Measurements from ENCODE around the gene CTCFL.

CTCFL gene, protein sequence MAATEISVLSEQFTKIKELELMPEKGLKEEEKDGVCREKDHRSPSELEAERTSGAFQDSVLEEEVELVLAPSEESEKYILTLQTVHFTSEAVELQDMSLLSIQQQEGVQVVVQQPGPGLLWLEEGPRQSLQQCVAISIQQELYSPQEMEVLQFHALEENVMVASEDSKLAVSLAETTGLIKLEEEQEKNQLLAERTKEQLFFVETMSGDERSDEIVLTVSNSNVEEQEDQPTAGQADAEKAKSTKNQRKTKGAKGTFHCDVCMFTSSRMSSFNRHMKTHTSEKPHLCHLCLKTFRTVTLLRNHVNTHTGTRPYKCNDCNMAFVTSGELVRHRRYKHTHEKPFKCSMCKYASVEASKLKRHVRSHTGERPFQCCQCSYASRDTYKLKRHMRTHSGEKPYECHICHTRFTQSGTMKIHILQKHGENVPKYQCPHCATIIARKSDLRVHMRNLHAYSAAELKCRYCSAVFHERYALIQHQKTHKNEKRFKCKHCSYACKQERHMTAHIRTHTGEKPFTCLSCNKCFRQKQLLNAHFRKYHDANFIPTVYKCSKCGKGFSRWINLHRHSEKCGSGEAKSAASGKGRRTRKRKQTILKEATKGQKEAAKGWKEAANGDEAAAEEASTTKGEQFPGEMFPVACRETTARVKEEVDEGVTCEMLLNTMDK

DNA sequence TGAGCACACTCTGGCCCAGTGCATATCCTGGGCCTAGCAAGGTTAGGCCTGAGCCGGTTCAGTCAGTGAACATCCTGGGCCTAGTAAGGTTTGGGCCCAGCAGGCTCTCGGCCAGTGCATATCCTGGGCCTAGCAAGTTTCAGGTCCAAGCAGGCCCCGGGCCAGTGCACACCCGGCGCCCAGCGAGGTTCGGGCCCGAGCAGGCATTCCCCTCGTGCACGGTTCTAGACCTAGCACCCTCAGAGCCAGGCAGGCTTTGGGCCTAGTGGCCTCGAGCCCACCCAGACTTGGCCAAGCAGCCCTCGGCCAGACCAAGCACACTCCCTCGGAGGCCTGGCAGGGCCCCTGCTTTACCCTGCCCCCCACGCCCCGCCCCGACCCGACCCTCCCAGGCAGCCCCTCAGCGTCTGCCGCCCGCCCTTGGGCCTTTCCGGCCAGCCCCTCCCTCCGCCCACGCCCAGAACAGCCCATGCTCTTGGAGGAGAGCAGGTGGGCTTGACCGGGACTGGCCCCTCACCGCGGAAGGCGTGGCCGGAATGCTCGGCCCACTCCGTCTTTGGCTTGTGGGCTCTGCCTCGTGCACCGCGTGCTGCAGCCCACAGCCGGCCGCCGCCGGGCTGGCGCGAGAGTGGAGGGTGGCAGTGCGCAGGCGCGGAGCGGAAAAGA is at the start of gene CTCFL:
TSS of gene CTCFL (minus strand) at position 630 of the 666 bp plus-strand sequence. CDS start 935 bp downstream, outside the sequence.
- TF ChIP-seq, protein P1, sequence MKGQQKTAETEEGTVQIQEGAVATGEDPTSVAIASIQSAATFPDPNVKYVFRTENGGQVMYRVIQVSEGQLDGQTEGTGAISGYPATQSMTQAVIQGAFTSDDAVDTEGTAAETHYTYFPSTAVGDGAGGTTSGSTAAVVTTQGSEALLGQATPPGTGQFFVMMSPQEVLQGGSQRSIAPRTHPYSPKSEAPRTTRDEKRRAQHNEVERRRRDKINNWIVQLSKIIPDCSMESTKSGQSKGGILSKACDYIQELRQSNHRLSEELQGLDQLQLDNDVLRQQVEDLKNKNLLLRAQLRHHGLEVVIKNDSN (IDR thresholded peaks at IDR 0.05) = no peak
- TF ChIP-seq CEBPB (IDR thresholded peaks at IDR 0.05) = no peak
- no peak for TF ChIP-seq FOXM1 (IDR thresholded peaks at IDR 0.05; ENCODE audit: borderline replicate concordance, low read depth)
- TF ChIP-seq, protein P2, sequence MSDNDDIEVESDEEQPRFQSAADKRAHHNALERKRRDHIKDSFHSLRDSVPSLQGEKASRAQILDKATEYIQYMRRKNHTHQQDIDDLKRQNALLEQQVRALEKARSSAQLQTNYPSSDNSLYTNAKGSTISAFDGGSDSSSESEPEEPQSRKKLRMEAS (IDR thresholded peaks at IDR 0.05) = no peak
- no peak for TF ChIP-seq CREB1 (IDR thresholded peaks at IDR 0.05; ENCODE audit: low read depth)
- TF ChIP-seq TCF12 (IDR thresholded peaks at IDR 0.05; ENCODE audit: low read depth) = no peak
- no peak for TF ChIP-seq EGR1 (IDR thresholded peaks at IDR 0.05)
- no peak for TF ChIP-seq TEAD4 (IDR thresholded peaks at IDR 0.05)
- TF ChIP-seq EP300 (IDR thresholded peaks at IDR 0.05; ENCODE audit: borderline replicate concordance) = no peak
- TF ChIP-seq YY1 (IDR thresholded peaks at IDR 0.05; ENCODE audit: low read depth) = no peak
- TF ChIP-seq, protein P3, sequence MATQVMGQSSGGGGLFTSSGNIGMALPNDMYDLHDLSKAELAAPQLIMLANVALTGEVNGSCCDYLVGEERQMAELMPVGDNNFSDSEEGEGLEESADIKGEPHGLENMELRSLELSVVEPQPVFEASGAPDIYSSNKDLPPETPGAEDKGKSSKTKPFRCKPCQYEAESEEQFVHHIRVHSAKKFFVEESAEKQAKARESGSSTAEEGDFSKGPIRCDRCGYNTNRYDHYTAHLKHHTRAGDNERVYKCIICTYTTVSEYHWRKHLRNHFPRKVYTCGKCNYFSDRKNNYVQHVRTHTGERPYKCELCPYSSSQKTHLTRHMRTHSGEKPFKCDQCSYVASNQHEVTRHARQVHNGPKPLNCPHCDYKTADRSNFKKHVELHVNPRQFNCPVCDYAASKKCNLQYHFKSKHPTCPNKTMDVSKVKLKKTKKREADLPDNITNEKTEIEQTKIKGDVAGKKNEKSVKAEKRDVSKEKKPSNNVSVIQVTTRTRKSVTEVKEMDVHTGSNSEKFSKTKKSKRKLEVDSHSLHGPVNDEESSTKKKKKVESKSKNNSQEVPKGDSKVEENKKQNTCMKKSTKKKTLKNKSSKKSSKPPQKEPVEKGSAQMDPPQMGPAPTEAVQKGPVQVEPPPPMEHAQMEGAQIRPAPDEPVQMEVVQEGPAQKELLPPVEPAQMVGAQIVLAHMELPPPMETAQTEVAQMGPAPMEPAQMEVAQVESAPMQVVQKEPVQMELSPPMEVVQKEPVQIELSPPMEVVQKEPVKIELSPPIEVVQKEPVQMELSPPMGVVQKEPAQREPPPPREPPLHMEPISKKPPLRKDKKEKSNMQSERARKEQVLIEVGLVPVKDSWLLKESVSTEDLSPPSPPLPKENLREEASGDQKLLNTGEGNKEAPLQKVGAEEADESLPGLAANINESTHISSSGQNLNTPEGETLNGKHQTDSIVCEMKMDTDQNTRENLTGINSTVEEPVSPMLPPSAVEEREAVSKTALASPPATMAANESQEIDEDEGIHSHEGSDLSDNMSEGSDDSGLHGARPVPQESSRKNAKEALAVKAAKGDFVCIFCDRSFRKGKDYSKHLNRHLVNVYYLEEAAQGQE (IDR thresholded peaks at IDR 0.05; ENCODE audit: low read depth) = no peak
- TF ChIP-seq TAF1 (IDR thresholded peaks at IDR 0.05; ENCODE audit: low read depth) = no peak
- no peak for TF ChIP-seq ZBTB7A (IDR thresholded peaks at IDR 0.05; ENCODE audit: low read depth)
- TF ChIP-seq RAD21 (IDR thresholded peaks at IDR 0.05; ENCODE audit: low read depth) = no peak
- no peak for TF ChIP-seq NFIC (IDR thresholded peaks at IDR 0.05)

DNA sequence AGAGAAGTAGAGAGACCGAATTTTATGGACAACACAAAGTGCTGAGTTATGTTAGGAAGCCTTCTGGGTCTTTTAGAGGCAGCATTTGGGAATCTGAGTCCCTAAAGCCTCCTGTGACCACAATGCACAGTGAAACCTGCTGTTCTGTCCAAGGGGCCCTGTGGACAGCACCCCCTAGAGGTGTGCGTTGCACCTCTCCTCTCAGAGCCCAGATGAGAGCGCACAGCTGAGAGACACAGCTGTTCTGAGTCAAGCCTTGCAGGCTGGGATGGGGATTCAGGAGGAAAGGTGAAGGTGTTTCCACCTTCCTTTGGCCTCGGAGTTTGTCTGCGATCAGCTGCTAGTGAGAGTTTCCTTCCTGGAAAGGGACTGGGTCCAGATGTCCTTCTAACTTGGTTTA is 49.0 kb upstream of the CTCFL start:
- TF ChIP-seq NFIC (IDR thresholded peaks at IDR 0.05) = no peak
- TF ChIP-seq TAF1 (IDR thresholded peaks at IDR 0.05; ENCODE audit: low read depth) = no peak
- no peak for TF ChIP-seq RAD21 (IDR thresholded peaks at IDR 0.05; ENCODE audit: low read depth)
- TF ChIP-seq ZBTB7A (IDR thresholded peaks at IDR 0.05; ENCODE audit: low read depth) = no peak
- no peak for TF ChIP-seq TEAD4 (IDR thresholded peaks at IDR 0.05)

DNA sequence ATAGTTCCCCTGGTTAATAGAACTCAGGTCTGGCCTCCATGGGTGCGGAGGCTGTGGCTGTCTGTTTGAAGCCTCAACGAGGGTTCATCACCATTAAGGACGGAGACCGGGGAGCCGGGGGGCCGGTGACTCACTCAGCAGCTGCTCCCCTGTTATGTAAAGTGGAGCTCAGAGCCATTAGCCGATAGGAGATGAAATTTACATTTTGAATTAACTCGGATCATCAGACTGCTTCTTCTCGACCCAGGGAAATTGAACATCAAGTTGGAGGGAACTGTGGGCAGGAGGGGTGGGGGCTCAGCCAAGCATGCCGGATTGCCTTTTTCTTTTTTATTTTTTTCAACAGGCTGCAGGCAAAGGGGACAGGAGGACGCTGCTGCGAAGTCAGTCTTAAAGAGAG is 48.3 kb upstream of the CTCFL start:
- TF ChIP-seq, protein P1 (IDR thresholded peaks at IDR 0.05) = no peak
- no peak for TF ChIP-seq YY1 (IDR thresholded peaks at IDR 0.05; ENCODE audit: low read depth)
- TF ChIP-seq FOXM1 (IDR thresholded peaks at IDR 0.05; ENCODE audit: borderline replicate concordance, low read depth) = no peak
- TF ChIP-seq TEAD4 (IDR thresholded peaks at IDR 0.05) = no peak
- no peak for TF ChIP-seq EGR1 (IDR thresholded peaks at IDR 0.05)
- TF ChIP-seq TAF1 (IDR thresholded peaks at IDR 0.05; ENCODE audit: low read depth) = no peak
- no peak for TF ChIP-seq ZBTB7A (IDR thresholded peaks at IDR 0.05; ENCODE audit: low read depth)

DNA sequence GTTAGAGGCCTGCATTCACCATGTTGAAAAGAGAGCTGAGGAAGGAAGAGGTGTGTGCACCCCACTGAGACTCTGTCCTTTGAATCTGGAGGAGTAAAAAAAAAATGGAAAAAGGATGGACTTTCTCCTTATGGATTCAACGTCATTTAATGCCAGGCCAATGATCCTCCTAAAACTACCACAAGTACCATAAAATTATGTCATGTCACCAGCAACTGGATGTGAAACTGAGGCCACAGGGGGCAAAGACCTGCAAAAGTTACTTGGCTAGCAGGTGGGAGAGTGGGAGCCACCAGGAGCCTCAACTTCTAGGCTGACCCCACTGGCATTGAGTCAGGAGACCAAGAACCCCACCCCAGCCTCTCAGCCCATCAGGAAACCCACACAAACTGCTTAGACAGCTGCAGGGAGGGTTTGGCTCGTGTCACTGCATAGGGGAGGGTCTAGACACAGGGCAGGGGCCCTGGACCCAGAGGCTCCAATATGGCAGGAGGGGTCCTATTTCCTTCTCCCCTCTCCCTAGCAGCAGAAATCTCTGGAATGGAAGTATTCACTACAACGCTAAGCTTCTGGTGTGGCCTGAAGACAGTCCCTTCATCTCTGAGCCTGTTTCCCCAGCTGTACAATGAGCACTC is 47.0 kb upstream of the CTCFL start:
- TF ChIP-seq TCF12 (IDR thresholded peaks at IDR 0.05; ENCODE audit: low read depth) (no peak), CEBPB (IDR thresholded peaks at IDR 0.05) (no peak), ZBTB7A (IDR thresholded peaks at IDR 0.05; ENCODE audit: low read depth) (no peak), EGR1 (IDR thresholded peaks at IDR 0.05) (no peak), TEAD4 (IDR thresholded peaks at IDR 0.05) (no peak), EP300 (IDR thresholded peaks at IDR 0.05; ENCODE audit: borderline replicate concordance) (no peak), RAD21 (IDR thresholded peaks at IDR 0.05; ENCODE audit: low read depth) (no peak), TAF1 (IDR thresholded peaks at IDR 0.05; ENCODE audit: low read depth) (no peak), NFIC (IDR thresholded peaks at IDR 0.05) (no peak), FOXM1 (IDR thresholded peaks at IDR 0.05; ENCODE audit: borderline replicate concordance, low read depth) (no peak)
- TF ChIP-seq, protein P2 (IDR thresholded peaks at IDR 0.05) = no peak

DNA sequence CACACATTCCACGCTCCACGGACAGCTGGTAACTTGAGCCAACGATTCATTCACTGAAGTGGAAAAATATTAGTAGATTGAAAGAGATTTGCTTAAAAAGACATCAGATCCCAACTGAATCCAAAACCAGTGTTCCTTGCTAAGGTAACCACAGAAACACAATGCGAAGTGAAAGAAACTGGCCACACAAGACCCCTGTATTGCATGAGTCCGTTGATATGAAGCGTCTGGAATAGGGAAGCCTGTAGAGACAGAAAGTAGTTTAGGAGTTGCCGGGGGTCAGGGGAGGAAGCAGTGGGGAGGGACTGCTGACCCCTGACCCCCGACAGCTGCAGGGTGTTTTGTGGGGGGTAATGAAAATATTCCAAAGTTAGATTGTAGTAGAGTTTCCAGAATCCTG is 46.0 kb upstream of the CTCFL start:
- TF ChIP-seq CEBPB (IDR thresholded peaks at IDR 0.05) (no peak), EP300 (IDR thresholded peaks at IDR 0.05; ENCODE audit: borderline replicate concordance) (no peak)

DNA sequence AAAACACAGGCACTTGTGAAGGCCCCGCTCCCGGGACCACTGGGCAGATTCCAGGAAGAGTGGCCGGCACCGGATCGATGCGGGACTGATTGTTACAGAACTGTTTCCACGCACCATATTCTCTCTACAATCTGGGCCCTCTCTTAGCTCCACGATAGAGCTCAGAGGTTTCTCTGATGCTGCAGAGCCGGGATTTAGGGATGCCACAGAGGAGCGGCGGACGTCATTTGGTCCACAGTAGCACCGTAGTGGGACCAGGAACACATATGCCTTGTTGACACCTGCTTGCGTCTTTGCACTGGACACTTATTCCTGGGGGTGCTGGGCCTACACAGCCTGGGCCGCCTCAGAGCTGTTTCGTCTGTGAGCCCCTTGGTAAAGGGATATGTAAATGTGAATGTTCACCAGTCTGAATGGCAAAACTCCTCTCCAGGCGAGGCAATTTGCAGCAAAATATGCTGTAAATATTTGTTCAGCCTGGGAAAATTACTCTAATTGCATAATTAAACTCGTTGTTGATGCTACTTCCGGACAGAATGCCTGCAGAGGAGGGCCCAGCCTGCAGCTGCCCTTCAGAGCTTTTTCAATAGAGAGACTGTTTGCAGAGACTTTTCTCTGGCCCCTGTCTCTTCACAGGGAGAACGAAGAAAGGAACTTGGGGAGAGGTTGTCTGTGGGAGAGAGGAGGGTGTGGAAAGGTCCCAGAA is 45.4 kb upstream of the CTCFL start:
- TF ChIP-seq TEAD4 (IDR thresholded peaks at IDR 0.05) (no peak), EP300 (IDR thresholded peaks at IDR 0.05; ENCODE audit: borderline replicate concordance) (no peak), CEBPB (IDR thresholded peaks at IDR 0.05) (no peak), YY1 (IDR thresholded peaks at IDR 0.05; ENCODE audit: low read depth) (no peak), ZBTB7A (IDR thresholded peaks at IDR 0.05; ENCODE audit: low read depth) (no peak), NFIC (IDR thresholded peaks at IDR 0.05) (no peak), RAD21 (IDR thresholded peaks at IDR 0.05; ENCODE audit: low read depth) (no peak), TAF1 (IDR thresholded peaks at IDR 0.05; ENCODE audit: low read depth) (no peak)
- TF ChIP-seq, protein P3 (IDR thresholded peaks at IDR 0.05; ENCODE audit: low read depth) = no peak
- TF ChIP-seq, protein P1 (IDR thresholded peaks at IDR 0.05) = no peak
